ENCODE data around the gene ACRBP. TPM values are rescaled to one million over a fixed set of nuclear protein-coding genes. Genes with fewer than 3 reads are reported as not detected.

ACRBP gene
- total RNA-seq, 2 donors from 2014 or later = 5.1 to 9.1 TPM

DNA sequence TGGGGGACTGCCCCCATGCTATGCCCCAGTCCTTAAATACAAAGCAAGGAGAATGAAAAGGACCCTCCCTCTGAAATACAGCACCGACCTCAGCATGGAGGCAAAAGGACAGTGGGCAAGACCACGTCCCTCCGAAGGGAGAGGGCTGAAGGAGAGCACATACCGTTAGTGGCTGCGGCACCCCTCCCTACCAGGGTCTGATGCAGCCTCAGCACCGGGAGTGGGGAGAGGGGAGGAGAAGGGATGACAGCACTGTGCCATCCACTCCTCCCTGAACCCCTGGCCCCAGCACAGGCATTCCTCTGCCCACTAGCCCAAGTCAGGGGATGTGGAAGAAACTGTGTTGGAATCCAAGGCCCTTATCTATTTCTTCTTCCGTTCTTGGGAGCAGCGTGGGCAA lies 3.6 kb upstream of the ACRBP start:
- H3K36me3 ChIP-seq = peaks cover 53% of the 10 kb centered on the region
- DNase-seq (ENCODE audit: low spot score) (no peak), ATAC-seq (ENCODE audit: insufficient number of reproducible peaks, low FRiP score, low read depth) (no peak)
- no peak overlapping the region for H3K4me3 ChIP-seq
- peaks cover 0 to 7% of the 10 kb centered on the region in 2 donors for H3K4me1 ChIP-seq (ENCODE audit: control insufficient read depth in 1 of 2, low read depth in 2 of 2)
- no peaks in the 10 kb centered on the region for H3K9me3 ChIP-seq
- H3K27me3 ChIP-seq (replicated peaks; ENCODE audit: insufficient read depth) = no peaks in the 10 kb centered on the region
- TF ChIP-seq, protein P1, sequence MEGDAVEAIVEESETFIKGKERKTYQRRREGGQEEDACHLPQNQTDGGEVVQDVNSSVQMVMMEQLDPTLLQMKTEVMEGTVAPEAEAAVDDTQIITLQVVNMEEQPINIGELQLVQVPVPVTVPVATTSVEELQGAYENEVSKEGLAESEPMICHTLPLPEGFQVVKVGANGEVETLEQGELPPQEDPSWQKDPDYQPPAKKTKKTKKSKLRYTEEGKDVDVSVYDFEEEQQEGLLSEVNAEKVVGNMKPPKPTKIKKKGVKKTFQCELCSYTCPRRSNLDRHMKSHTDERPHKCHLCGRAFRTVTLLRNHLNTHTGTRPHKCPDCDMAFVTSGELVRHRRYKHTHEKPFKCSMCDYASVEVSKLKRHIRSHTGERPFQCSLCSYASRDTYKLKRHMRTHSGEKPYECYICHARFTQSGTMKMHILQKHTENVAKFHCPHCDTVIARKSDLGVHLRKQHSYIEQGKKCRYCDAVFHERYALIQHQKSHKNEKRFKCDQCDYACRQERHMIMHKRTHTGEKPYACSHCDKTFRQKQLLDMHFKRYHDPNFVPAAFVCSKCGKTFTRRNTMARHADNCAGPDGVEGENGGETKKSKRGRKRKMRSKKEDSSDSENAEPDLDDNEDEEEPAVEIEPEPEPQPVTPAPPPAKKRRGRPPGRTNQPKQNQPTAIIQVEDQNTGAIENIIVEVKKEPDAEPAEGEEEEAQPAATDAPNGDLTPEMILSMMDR (IDR thresholded peaks at IDR 0.05) = no peak
- no peak overlapping the region for H3K27ac ChIP-seq

DNA sequence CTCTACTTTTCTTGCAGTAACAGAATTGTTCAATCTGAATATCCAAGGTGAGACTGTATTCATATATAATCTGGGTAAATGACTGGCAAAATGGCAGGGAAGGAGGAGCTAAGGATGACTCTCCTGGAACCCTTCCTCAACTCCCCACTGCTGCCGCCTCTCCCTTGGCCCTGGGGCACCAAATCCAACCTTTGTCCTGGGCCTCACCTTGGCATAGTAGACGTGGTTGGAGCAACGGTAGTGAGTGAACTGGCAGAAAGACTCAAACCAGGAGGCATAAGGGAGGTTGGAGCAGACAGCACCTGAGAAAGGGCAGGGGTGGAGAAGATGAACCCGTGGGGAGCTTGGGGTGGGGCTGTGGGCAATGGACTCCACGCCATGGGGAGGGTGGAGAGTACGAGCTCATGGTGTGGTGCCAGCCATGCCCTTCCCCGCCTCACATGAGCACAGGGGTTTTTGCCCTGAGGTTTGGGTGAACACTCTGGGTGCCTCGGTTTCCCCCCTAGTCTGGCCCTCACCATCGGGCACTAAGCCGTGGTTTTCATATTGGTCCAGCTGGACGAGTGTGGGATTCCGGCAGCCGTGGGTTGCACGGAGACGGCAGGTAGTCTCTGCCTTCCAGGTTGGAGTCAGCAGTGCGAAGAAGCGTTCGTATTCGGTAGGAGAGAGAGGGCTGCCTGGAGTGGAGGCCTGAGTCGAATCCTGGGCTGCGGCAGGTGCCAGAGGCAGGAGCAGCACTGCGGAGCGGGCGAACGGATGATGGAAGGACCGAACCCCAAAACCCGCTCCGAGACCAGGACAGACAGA lies 753 bp downstream of the ACRBP start:
- no peaks in the 10 kb centered on the region for H3K27me3 ChIP-seq (replicated peaks; ENCODE audit: insufficient read depth)
- no peaks in the 10 kb centered on the region for H3K9me3 ChIP-seq
- peaks cover 0 to 7% of the 10 kb centered on the region in 2 donors for H3K4me1 ChIP-seq (ENCODE audit: control insufficient read depth in 1 of 2, low read depth in 2 of 2)
- peaks cover 20% of the 10 kb centered on the region for H3K36me3 ChIP-seq
- peak overlapping the region in 1 of 2 donors; percentile 24 for H3K27ac ChIP-seq
- H3K4me3 ChIP-seq = peak overlapping the region; percentile 74
- TF ChIP-seq, protein P1 (IDR thresholded peaks at IDR 0.05) = no peak
- no peak for DNase-seq (ENCODE audit: low spot score)
- no peak for ATAC-seq (ENCODE audit: insufficient number of reproducible peaks, low FRiP score, low read depth)

DNA sequence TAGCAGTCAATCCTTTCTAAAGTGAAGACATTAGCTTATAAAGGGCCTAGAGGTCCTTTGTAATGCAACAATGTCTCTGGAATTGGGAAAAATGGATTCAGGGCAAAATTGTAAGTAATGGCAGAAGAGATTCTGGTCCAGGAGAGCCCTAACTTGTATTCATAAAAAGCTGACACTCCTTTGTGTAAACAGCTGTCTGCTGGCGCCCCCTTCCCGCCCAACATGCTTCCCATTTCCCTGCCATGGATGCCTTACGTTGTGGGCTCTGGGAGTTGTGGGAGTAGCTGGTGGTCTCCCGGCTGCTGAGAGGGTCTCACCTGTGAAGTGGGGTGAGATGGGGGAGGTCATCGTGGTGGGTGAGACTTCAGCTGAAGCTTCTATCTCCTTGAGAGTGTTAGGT lies 2.3 kb downstream of the ACRBP start:
- peak overlapping the region in 1 of 2 donors; percentile 1 for H3K27ac ChIP-seq
- no peaks in the 10 kb centered on the region for H3K9me3 ChIP-seq
- ATAC-seq (ENCODE audit: insufficient number of reproducible peaks, low FRiP score, low read depth) (no peak), DNase-seq (ENCODE audit: low spot score) (no peak)
- peaks cover 5% of the 10 kb centered on the region for H3K36me3 ChIP-seq
- TF ChIP-seq, protein P1 (IDR thresholded peaks at IDR 0.05) = no peak
- no peaks in the 10 kb centered on the region for H3K27me3 ChIP-seq (replicated peaks; ENCODE audit: insufficient read depth)
- no peak overlapping the region for H3K4me3 ChIP-seq
- peaks cover 0 to 7% of the 10 kb centered on the region in 2 donors for H3K4me1 ChIP-seq (ENCODE audit: control insufficient read depth in 1 of 2, low read depth in 2 of 2)

DNA sequence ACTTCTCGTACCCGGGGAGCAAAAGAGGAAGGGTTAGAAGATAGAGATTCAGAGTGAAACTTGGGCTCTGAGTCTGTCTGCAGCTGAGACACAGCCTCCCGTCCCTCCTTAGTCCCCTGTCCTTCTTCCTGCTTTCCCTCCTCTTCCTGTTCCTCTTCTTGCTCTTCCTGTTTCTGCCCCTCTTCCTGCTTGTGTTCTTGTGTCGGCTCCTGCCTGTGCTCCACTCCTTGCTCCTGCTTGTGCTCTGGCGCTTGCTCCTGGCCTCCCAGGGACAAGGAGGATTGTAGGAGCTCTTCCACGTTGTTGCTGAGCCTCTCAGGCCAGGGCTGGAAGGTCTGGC lies 3.0 kb downstream of the ACRBP start:
- no peak overlapping the region for H3K4me3 ChIP-seq
- H3K36me3 ChIP-seq = no peaks in the 10 kb centered on the region
- ATAC-seq (ENCODE audit: insufficient number of reproducible peaks, low FRiP score, low read depth) (no peak), DNase-seq (ENCODE audit: low spot score) (no peak)
- H3K9me3 ChIP-seq = no peaks in the 10 kb centered on the region
- TF ChIP-seq, protein P1 (IDR thresholded peaks at IDR 0.05) = no peak
- H3K4me1 ChIP-seq (ENCODE audit: control insufficient read depth in 1 of 2, low read depth in 2 of 2) = peaks cover 0 to 7% of the 10 kb centered on the region in 2 donors
- H3K27ac ChIP-seq = peak overlapping the region in 1 of 2 donors; percentile 1
- no peaks in the 10 kb centered on the region for H3K27me3 ChIP-seq (replicated peaks; ENCODE audit: insufficient read depth)

DNA sequence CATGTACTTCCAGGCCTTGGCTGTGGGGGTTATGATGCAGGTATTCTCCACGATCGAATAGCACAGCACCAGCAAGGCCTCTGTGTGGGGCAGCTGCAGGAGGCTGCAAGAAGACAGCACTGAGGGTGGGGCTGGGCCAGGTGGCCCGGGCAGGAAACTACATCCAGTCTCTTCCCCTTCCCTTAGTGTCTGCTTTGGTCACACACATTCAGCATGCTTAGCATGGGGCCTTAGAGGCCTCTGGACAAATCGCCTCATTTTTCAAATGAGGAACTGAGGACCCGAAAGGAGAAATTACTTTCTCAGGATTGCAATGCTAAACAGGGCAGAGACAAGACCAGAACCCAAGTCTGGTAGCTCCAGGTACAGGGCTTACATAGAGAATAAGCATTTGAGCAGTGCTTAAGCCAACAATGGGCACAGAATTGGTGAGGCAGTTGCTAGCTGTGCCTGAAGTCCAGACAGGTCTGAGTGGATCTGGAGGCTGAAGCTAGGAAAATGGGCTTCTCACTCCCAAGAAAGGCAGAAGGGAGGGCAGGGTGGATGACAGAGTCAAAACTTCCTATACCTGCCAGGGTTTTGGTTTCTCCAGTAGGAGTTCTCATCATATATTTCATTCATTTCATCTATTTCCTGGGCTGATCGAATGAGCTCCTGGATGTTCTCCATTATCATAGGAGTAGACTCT lies 3.5 kb downstream of the ACRBP start:
- DNase-seq (ENCODE audit: low spot score) = no peak
- no peak for ATAC-seq (ENCODE audit: insufficient number of reproducible peaks, low FRiP score, low read depth)
- TF ChIP-seq, protein P1 (IDR thresholded peaks at IDR 0.05) = no peak
- Histone ChIP-seq H3K9me3 (no peaks in the 10 kb centered on the region), H3K36me3 (no peaks in the 10 kb centered on the region), H3K27ac (no peak overlapping the region), H3K4me1 (ENCODE audit: control insufficient read depth in 1 of 2, low read depth in 2 of 2) (peaks cover 0 to 7% of the 10 kb centered on the region in 2 donors), H3K27me3 (replicated peaks; ENCODE audit: insufficient read depth) (no peaks in the 10 kb centered on the region), H3K4me3 (no peak overlapping the region)
